ENCODE results near the gene NFASC. TPM values are rescaled to one million over a fixed set of nuclear protein-coding genes. Genes with fewer than 3 reads are reported as not detected.

The NFASC gene
- total and polyA plus RNA-seq, 9 of the 15 experiments (the other 6 are each of a cell fraction or from before 2014, with no cell fraction given): 0.03 to 0.16 (median 0.06) TPM; not detected in 6

DNA sequence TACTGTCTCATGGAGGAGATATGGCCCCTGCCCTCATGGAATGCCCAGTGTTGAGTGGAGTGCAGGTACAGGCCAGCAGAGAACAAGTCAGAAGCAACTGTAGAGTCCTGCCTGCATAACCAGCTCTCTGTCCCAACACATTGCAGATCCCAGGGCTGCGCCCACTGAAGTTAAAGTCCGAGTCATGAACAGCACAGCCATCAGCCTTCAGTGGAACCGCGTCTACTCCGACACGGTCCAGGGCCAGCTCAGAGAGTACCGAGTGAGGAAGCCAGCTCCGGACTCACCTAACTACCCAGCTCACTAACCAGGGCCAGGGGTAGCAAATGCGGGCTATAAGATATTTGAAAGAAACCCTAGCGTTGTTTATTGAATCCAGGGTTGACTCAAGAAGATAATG is 113.2 kb downstream of the NFASC start:
- POLR2A ChIA-PET: interaction anchor here (0.6 to 2.1 kb wide), 4 partner anchors 10 to 258 kb away, joined by 3 to 8 read pairs (median 4); no protein-coding TSS in a partner anchor
- CTCF ChIA-PET (ENCODE audit: low intra/inter-chr PET ratio): no interaction called here

More for the DNA sequence above, 113.2 kb downstream of the NFASC start:
- WGBS (ENCODE audit: insufficient coverage, low coverage, missing lambda C conversion rate): 5% methylated on average over 10 of the region's 10 CpGs
- Histone ChIP-seq H3K36me3 (ENCODE audit: control insufficient read depth, insufficient read depth, low read length) (no peaks in the 10 kb centered on the region), H3K79me2 (ENCODE audit: control insufficient read depth, insufficient read depth, low read length) (no peaks in the 10 kb centered on the region), H4K20me1 (replicated peaks; ENCODE audit: control insufficient read depth, insufficient read depth, low read length) (peaks cover 15% of the 10 kb centered on the region), H3K9ac (ENCODE audit: insufficient read depth in 1 of 2, low read depth in 2 of 2, low read length in 2 of 2) (no peak overlapping the region), H3K9me3 (replicated peaks; ENCODE audit: control insufficient read depth, insufficient read depth, low read depth, low read length) (no peaks in the 10 kb centered on the region), H3K27me3 (ENCODE audit: control insufficient read depth in 2 of 2, insufficient read depth in 2 of 2, low read length in 2 of 2) (peaks cover 62 to 89% of the 10 kb centered on the region in 2 experiments), H2AFZ (ENCODE audit: low read depth, low read length) (no peak overlapping the region), H3K4me2 (ENCODE audit: insufficient read depth, low read length) (no peak overlapping the region; the same call in 1 of the 2 replicates), H3K9me1 (ENCODE audit: control insufficient read depth, insufficient read depth, low read length) (no peaks in the 10 kb centered on the region), H3K4me3 (no peak overlapping the region), H3K4me1 (replicated peaks in 1 of 2; ENCODE audit: control insufficient read depth in 2 of 2, insufficient read depth in 2 of 2, low read length in 2 of 2) (peaks cover 4 to 13% of the 10 kb centered on the region in 2 experiments; a peak in 3 of 5 replicates), H3K27ac (ENCODE audit: extremely low read depth, low read depth, low read length) (no peak overlapping the region)
- BruUV-seq (replicated peaks): no TSS peak
- ATAC-seq (peak; percentile 61), DNase-seq (ENCODE audit: extremely low read depth in 1 of 4, low spot score in 3 of 4) (no peak), FAIRE-seq (no peak)
- intact Hi-C loops (cut with micrococcal nuclease): no loop called here
- in situ Hi-C loops (cut with MboI): loop anchor here (10.0 kb wide), 1 partner anchor 541 kb away; no protein-coding TSS in a partner anchor
- no peak for TF ChIP-seq ZNF23 (CRISPR knock-in tag; IDR thresholded peaks at IDR 0.05)
- TF ChIP-seq KHSRP (IDR thresholded peaks at IDR 0.05): no peak
- no peak for TF ChIP-seq CBX3 (IDR thresholded peaks at IDR 0.05; ENCODE audit: borderline replicate concordance in 1 of 2, low read length in 2 of 2)
- no peak for TF ChIP-seq ZNF217 (CRISPR knock-in tag; IDR thresholded peaks at IDR 0.05)
- no peak for TF ChIP-seq POLR3A (IDR thresholded peaks at IDR 0.05; ENCODE audit: borderline replicate concordance, extremely low read depth, insufficient read depth, insufficient read length)
- TF ChIP-seq ZNF3 (CRISPR knock-in tag; IDR thresholded peaks at IDR 0.05): no peak
- TF ChIP-seq NFYB (IDR thresholded peaks at IDR 0.05; ENCODE audit: extremely low read depth, insufficient read length): no peak
- TF ChIP-seq, protein P1, sequence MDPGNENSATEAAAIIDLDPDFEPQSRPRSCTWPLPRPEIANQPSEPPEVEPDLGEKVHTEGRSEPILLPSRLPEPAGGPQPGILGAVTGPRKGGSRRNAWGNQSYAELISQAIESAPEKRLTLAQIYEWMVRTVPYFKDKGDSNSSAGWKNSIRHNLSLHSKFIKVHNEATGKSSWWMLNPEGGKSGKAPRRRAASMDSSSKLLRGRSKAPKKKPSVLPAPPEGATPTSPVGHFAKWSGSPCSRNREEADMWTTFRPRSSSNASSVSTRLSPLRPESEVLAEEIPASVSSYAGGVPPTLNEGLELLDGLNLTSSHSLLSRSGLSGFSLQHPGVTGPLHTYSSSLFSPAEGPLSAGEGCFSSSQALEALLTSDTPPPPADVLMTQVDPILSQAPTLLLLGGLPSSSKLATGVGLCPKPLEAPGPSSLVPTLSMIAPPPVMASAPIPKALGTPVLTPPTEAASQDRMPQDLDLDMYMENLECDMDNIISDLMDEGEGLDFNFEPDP (CRISPR knock-in tag; IDR thresholded peaks at IDR 0.05): no peak
- no peak for TF ChIP-seq RBM34 (IDR thresholded peaks at IDR 0.05; ENCODE audit: borderline replicate concordance, insufficient read depth, low read length)
- TF ChIP-seq MTA3 (IDR thresholded peaks at IDR 0.05; ENCODE audit: borderline replicate concordance): no peak
- no peak for TF ChIP-seq FOXA1 (IDR thresholded peaks at IDR 0.05; ENCODE audit: borderline replicate concordance)
- TF ChIP-seq CXXC5 (CRISPR knock-in tag; IDR thresholded peaks at IDR 0.05): no peak
- no peak for TF ChIP-seq EGR1 (conservative IDR thresholded peaks at IDR 0.05)
- TF ChIP-seq, protein P2, sequence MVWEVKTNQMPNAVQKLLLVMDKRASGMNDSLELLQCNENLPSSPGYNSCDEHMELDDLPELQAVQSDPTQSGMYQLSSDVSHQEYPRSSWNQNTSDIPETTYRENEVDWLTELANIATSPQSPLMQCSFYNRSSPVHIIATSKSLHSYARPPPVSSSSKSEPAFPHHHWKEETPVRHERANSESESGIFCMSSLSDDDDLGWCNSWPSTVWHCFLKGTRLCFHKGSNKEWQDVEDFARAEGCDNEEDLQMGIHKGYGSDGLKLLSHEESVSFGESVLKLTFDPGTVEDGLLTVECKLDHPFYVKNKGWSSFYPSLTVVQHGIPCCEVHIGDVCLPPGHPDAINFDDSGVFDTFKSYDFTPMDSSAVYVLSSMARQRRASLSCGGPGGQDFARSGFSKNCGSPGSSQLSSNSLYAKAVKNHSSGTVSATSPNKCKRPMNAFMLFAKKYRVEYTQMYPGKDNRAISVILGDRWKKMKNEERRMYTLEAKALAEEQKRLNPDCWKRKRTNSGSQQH (CRISPR knock-in tag; IDR thresholded peaks at IDR 0.05): no peak

Measured in K562 (cell line).